K562 (cell line): ENCODE measurements around the gene C10orf95. TPM values are rescaled to one million over a fixed set of nuclear protein-coding genes. Genes with fewer than 3 reads are reported as not detected.

Source experiments
- ATAC-seq: fragments of 200-7000 bp; cut with Tn5 transposase; 3 replicates; pipeline ENCODE4 v1.9.1; 2020; ENCODE audit warnings: moderate library complexity
- BruUV-seq: library from RNA; stranded (reverse); fragments of 400-500 nt; replicated peaks from 2 replicates; lab custom pipeline; 2021; lab: Mats Ljungman, UMichigan
- CTCF ChIA-PET: fragments of 300-600 bp; formaldehyde crosslinking; extraction: SDS; loops from one replicate; lab custom pipeline; 2021; ENCODE audit warnings: low intra/inter-chr PET ratio; lab: Yijun Ruan, JAX
- POLR2A ChIA-PET: fragments of 300-600, 350-650 bp; sonication (Branson Sonifier 250); formaldehyde crosslinking; extraction: SDS; loops from one replicate; lab custom pipeline; 2021; ENCODE audit warnings: antibody characterized with exemption, inconsistent platforms; lab: Yijun Ruan, JAX
- DNase-seq, 4 experiments: peaks; one replicate each; pipeline versions ENCODE4 v3.0.0 to v3.0.0-alpha.2; 2011 to 2018; ENCODE audit warnings: low spot score in 3 of 4, mixed read lengths in 3 of 4; ENCODE audit errors: extremely low read depth in 1 of 4
- FAIRE-seq: peaks from 2 replicates; lab custom pipeline; 2011; peaks lifted over from hg19 to GRCh38; lab: Jason Lieb, UNC
- H2AFZ ChIP-seq: 2 replicates; pipeline ENCODE4 v1.6.0; 2011; ENCODE audit warnings: low read depth, low read length, control low read depth, inconsistent platforms
- H3K27ac ChIP-seq: fragments of 200-600 bp; 3 replicates; pipeline ENCODE4 v1.8.0; 2011; ENCODE audit warnings: low read depth, mild to moderate bottlenecking, control low read depth, inconsistent platforms, low read length, moderate library complexity, mixed read lengths; ENCODE audit errors: extremely low read depth
- H3K27me3 ChIP-seq, 2 experiments: fragments of 300-600 bp in 1 of 2; 2 replicates in 1 of 2; 3 replicates in 1 of 2; pipeline versions ENCODE4 v1.6.0 to v1.8.0; 2011; ENCODE audit warnings: inconsistent platforms in 2 of 2, low read length in 2 of 2, mild to moderate bottlenecking in 1 of 2, mixed read lengths in 1 of 2, moderate library complexity in 1 of 2; ENCODE audit not compliant: control insufficient read depth in 2 of 2, insufficient read depth in 2 of 2
- H3K36me3 ChIP-seq: fragments of 300-600 bp; 3 replicates; pipeline ENCODE4 v1.8.0; 2011; ENCODE audit warnings: mild to moderate bottlenecking, low read length, inconsistent platforms; ENCODE audit not compliant: control insufficient read depth, insufficient read depth
- H3K4me1 ChIP-seq, 2 experiments: fragments of 200-600 bp in 1 of 2; replicated peaks in 1 of 2; 2 replicates in 1 of 2; 3 replicates in 1 of 2; pipeline versions ENCODE4 v1.5.1 to v1.8.0; 2011; ENCODE audit warnings: inconsistent platforms in 2 of 2, low read length in 2 of 2, mild to moderate bottlenecking in 1 of 2, mixed read lengths in 1 of 2, moderate library complexity in 1 of 2; ENCODE audit not compliant: control insufficient read depth in 2 of 2, insufficient read depth in 2 of 2
- H3K4me2 ChIP-seq: 2 replicates; pipeline ENCODE4 v1.6.1; 2011; ENCODE audit warnings: low read length, control low read depth, inconsistent platforms, mixed read lengths; ENCODE audit not compliant: insufficient read depth
- H3K4me3 ChIP-seq: fragments of 200-600 bp; sonication (generic), shearing (Covaris generic); 2 replicates; pipeline ENCODE4 v1.5.1; 2016; ENCODE audit warnings: control low read depth, inconsistent platforms
- H3K79me2 ChIP-seq: fragments of 200-600 bp; 3 replicates; pipeline ENCODE4 v1.8.0; 2011; ENCODE audit warnings: low read length, inconsistent platforms; ENCODE audit not compliant: control insufficient read depth, insufficient read depth
- H3K9ac ChIP-seq, 2 experiments: 2 replicates each; pipeline versions ENCODE4 v1.6.0 to v1.6.1; 2011; ENCODE audit warnings: low read depth in 2 of 2, low read length in 2 of 2, control low read depth in 1 of 2, inconsistent platforms in 1 of 2, mild to moderate bottlenecking in 1 of 2, mixed read lengths in 1 of 2; ENCODE audit not compliant: insufficient read depth in 1 of 2
- H3K9me1 ChIP-seq: one replicate; pipeline ENCODE4 v1.6.0; 2011; ENCODE audit warnings: inconsistent platforms, mild to moderate bottlenecking, low read length, moderate library complexity; ENCODE audit not compliant: control insufficient read depth, insufficient read depth
- H3K9me3 ChIP-seq: replicated peaks from 2 replicates; pipeline ENCODE4 v1.5.1; 2011; ENCODE audit warnings: low read depth, low read length, inconsistent platforms; ENCODE audit not compliant: control insufficient read depth, insufficient read depth
- H4K20me1 ChIP-seq: replicated peaks from 2 replicates; pipeline ENCODE4 v1.6.1; 2011; ENCODE audit warnings: low read length, inconsistent platforms, mixed read lengths; ENCODE audit not compliant: control insufficient read depth, insufficient read depth
- ARID3A ChIP-seq: IDR thresholded peaks from 2 replicates; pipeline ENCODE4 v1.6.1; 2012; ENCODE audit warnings: low read depth, low read length, improper control_type of control experiment, borderline replicate concordance
- ARID3B ChIP-seq: fragments of 250-450 bp; sonication (Bioruptor Pico); IDR thresholded peaks from 2 replicates; pipeline ENCODE4 v1.4.0; 2020; ENCODE audit warnings: borderline replicate concordance
- CBX5 ChIP-seq: IDR thresholded peaks from 2 replicates; pipeline ENCODE4 v1.6.1; 2014; ENCODE audit warnings: low read depth, borderline replicate concordance
- CHD4 ChIP-seq: fragments of 200-600 bp; sonication (generic); IDR thresholded peaks from 3 replicates; pipeline ENCODE4 v1.6.1; 2012; ENCODE audit warnings: low read depth, mild to moderate bottlenecking, mixed read lengths, low read length, inconsistent platforms; ENCODE audit not compliant: insufficient read depth, insufficient replicate concordance, poor library complexity, severe bottlenecking
- ELF2 ChIP-seq: fragments of 250-450 bp; sonication (Bioruptor Pico); IDR thresholded peaks from 2 replicates; pipeline ENCODE4 v1.5.0; 2021; ENCODE audit warnings: mild to moderate bottlenecking
- ERF ChIP-seq: fragments of 450-650 bp; formaldehyde crosslinking; IDR thresholded peaks from 2 replicates; pipeline ENCODE4 v1.4.0; 2020; ENCODE audit warnings: mild to moderate bottlenecking, mixed read lengths
- ETS2 ChIP-seq: IDR thresholded peaks from 2 replicates; pipeline ENCODE4 v1.6.1; 2016; ENCODE audit warnings: borderline replicate concordance, missing genetic modification characterization, mild to moderate bottlenecking, moderate library complexity, missing compliant biosample characterization; ENCODE audit not compliant: poor library complexity, severe bottlenecking
- FOSL1 ChIP-seq: fragments of 200-800 bp; sonication (Bioruptor generic); conservative IDR thresholded peaks from 2 replicates; pipeline ENCODE4 v1.6.1; 2016; ENCODE audit warnings: missing genetic modification characterization, missing compliant biosample characterization
- GABPB1 ChIP-seq: sonication (generic); formaldehyde crosslinking; IDR thresholded peaks from 2 replicates; pipeline ENCODE4 v1.8.0; 2022; ENCODE audit warnings: mild to moderate bottlenecking, missing genetic modification reagents
- HDAC8 ChIP-seq: fragments of 450-650 bp; IDR thresholded peaks from 2 replicates; pipeline ENCODE4 v1.6.1; 2016; ENCODE audit warnings: mild to moderate bottlenecking, missing genetic modification characterization, moderate library complexity, missing compliant biosample characterization
- NFIC ChIP-seq: fragments of 450-650 bp; IDR thresholded peaks from 2 replicates; pipeline ENCODE4 v1.6.1; 2017; ENCODE audit warnings: mild to moderate bottlenecking, inconsistent platforms
- PHF21A ChIP-seq: fragments of 450-650 bp; IDR thresholded peaks from 2 replicates; pipeline ENCODE4 v1.6.1; 2017; ENCODE audit warnings: low read depth, borderline replicate concordance
- POLR3A ChIP-seq: IDR thresholded peaks from 2 replicates; pipeline ENCODE4 v1.6.1; 2011; ENCODE audit warnings: borderline replicate concordance, mild to moderate bottlenecking, moderate library complexity; ENCODE audit not compliant: insufficient read length, insufficient read depth; ENCODE audit errors: extremely low read depth
- SMAD2 ChIP-seq: fragments of 150-350 bp; IDR thresholded peaks from 2 replicates; pipeline ENCODE4 v1.6.1; 2014; ENCODE audit warnings: low read depth, mild to moderate bottlenecking, low read length
- SMAD4 ChIP-seq: fragments of 250-450 bp; sonication (Bioruptor Pico); conservative IDR thresholded peaks from 2 replicates; pipeline ENCODE4 v1.8.0; 2021; ENCODE audit warnings: inconsistent platforms, mild to moderate bottlenecking, moderate library complexity
- TARDBP ChIP-seq: fragments of 450-650 bp; IDR thresholded peaks from 2 replicates; pipeline ENCODE4 v1.6.1; 2016
- TEAD1 ChIP-seq, 2 experiments: fragments of 450-650 bp in 1 of 2; sonication (generic) in 1 of 2; formaldehyde crosslinking; IDR thresholded peaks; 2 replicates each; pipeline versions ENCODE4 v1.4.0 to v1.8.0; 2020 to 2022; ENCODE audit warnings: mild to moderate bottlenecking in 2 of 2, missing genetic modification reagents in 1 of 2
- ZNF140 ChIP-seq: fragments of 250-450 bp; sonication (Bioruptor Pico); IDR thresholded peaks from 2 replicates; pipeline ENCODE4 v1.8.0; 2021; ENCODE audit warnings: moderate library complexity, mild to moderate bottlenecking, inconsistent platforms
- ZNF668 ChIP-seq: fragments of 250-450 bp; sonication (Bioruptor Pico); IDR thresholded peaks from 2 replicates; pipeline ENCODE4 v1.8.0; 2022; ENCODE audit warnings: mild to moderate bottlenecking, inconsistent platforms
- ZNF764 ChIP-seq: fragments of 250-450 bp; sonication (Bioruptor Pico); IDR thresholded peaks from 2 replicates; pipeline ENCODE4 v1.4.0; 2020; ENCODE audit warnings: low read depth, mild to moderate bottlenecking, moderate library complexity
- WGBS: fragments of 100-300 bp; shearing (Covaris generic); methylation state at CpG from one replicate; pipeline ENCODE4 v1.1.6; 2016; ENCODE audit warnings: low coverage, mixed read lengths; ENCODE audit not compliant: insufficient coverage; ENCODE audit errors: missing lambda C conversion rate; 5-methylcytosine and 5-hydroxymethylcytosine counted together
- in situ Hi-C: fragments of 300-500 bp; cut with MboI; formaldehyde crosslinking; loops from 4 replicates; pipeline ENCODE4 v1.15.0; 2018; ENCODE audit warnings: inconsistent platforms, mixed read lengths
- intact Hi-C: fragments of 100-400 bp; cut with micrococcal nuclease; formaldehyde crosslinking; loops from 2 replicates; pipeline ENCODE4 v1.14.2; 2022
- polyA plus RNA-seq, 8 experiments: library from polyadenylated mRNA; depleted of rRNA in 4 of 8; stranded (reverse) in 5 of 8; unstranded in 3 of 8; fragments of >200 nt; fragmentation: Nextera tagmentation in 2 of 8; fragmentation: Illumina TruSeq in 1 of 8; extraction: Ambion mirVana in 2 of 8; extraction: Trizol in 1 of 8; gene quantifications; 2 replicates each; pipeline versions ENCODE4 v1.2.1 to v1.2.3, GENCODE V29; 2011 to 2014; ENCODE audit warnings: inconsistent platforms in 1 of 8, missing spikeins in 1 of 8
- total RNA-seq, 7 experiments: library from RNA; depleted of rRNA in 6 of 7; stranded (reverse); fragments of >200 nt in 6 of 7; fragmentation: Illumina TruSeq in 2 of 7; extraction: Trizol in 2 of 7; gene quantifications; 2 replicates each; pipeline versions ENCODE4 v1.2.1 to v1.2.3, GENCODE V29; 2011 to 2021; ENCODE audit warnings: low replicate concordance in 1 of 7

C10orf95 gene
- total and polyA plus RNA-seq, 9 of the 15 experiments (the other 6 are each of a cell fraction or from before 2014, with no cell fraction given), result 0.03 to 0.41 (median 0.17) TPM; not detected in 1

GRCh38 chr10:102407425-102408130, 43.8 kb downstream of the C10orf95 start (continued):
- no peak for TF ChIP-seq TEAD1 (CRISPR knock-in tag; IDR thresholded peaks at IDR 0.05)
- TF ChIP-seq CBX5, result no peak
- TF ChIP-seq HDAC8 (tag), result no peak
- TF ChIP-seq ZNF668, result no peak
- no peak for TF ChIP-seq ARID3B (CRISPR knock-in tag)
- TF ChIP-seq NFIC, result no peak
- no peak for TF ChIP-seq ERF (CRISPR knock-in tag)
- no peak for TF ChIP-seq ELF2
- no peak for TF ChIP-seq ZNF764 (CRISPR knock-in tag)
- TF ChIP-seq POLR3A, result no peak

- FAIRE-seq (no peak), DNase-seq (no peak), ATAC-seq (no peak)
- ChIA-PET CTCF (no interaction called here), POLR2A (no interaction called here)
- Histone ChIP-seq H3K27ac (no peak overlapping the region), H4K20me1 (no peaks in the 10 kb centered on the region), H3K9me1 (no peaks in the 10 kb centered on the region), H3K4me3 (no peak overlapping the region), H3K36me3 (no peaks in the 10 kb centered on the region), H3K79me2 (no peaks in the 10 kb centered on the region), H3K4me2 (no peak overlapping the region), H3K9me3 (no peaks in the 10 kb centered on the region), H3K9ac (no peak overlapping the region), H3K4me1 (peaks cover 3 to 52% of the 10 kb centered on the region in 2 experiments; a peak in 4 of 5 replicates), H3K27me3 (peaks cover 10 to 39% of the 10 kb centered on the region in 2 experiments; a peak in 3 of 5 replicates), H2AFZ (no peak overlapping the region)
- intact Hi-C loops (no loop called here), in situ Hi-C loops (no loop called here)
- BruUV-seq, result no TSS peak
- WGBS, result 67% methylated on average over 1 of the region's 2 CpGs
- TF ChIP-seq TARDBP, result no peak
- TF ChIP-seq SMAD4 (CRISPR knock-in tag), result no peak
- no peak for TF ChIP-seq GABPB1
- no peak for TF ChIP-seq PHF21A
- TF ChIP-seq FOSL1 (tag), result no peak
- TF ChIP-seq CHD4, result no peak
- no peak for TF ChIP-seq ZNF140 (CRISPR knock-in tag)
- no peak for TF ChIP-seq ARID3A
- TF ChIP-seq ETS2 (tag), result no peak
- TF ChIP-seq SMAD2, result no peak
Measured at GRCh38 chr10:102406815-102407214, 44.5 kb downstream of the C10orf95 start.
